ENCODE data around the gene TNFRSF14. TPM values are rescaled to one million over a fixed set of nuclear protein-coding genes. Genes with fewer than 3 reads are reported as not detected.

Gene TNFRSF14
- total RNA-seq, 4 donors from 2014 or later, result 35.2 to 43.6 (median 38.3) TPM

- no peak for DNase-seq (ENCODE audit: low spot score in 2 of 2)
- no peak overlapping the region for H3K4me3 ChIP-seq (ENCODE audit: low read depth, poor library complexity, severe bottlenecking)
- no peak for TF ChIP-seq POLR2A (IDR thresholded peaks at IDR 0.05)
- intact Hi-C loops (cut with DNase I; ENCODE audit: low total_unique reads), result no loop called here
- WGBS, 2 donors, result 91 to 92% methylated on average over 25 to 27 of the region's 27 CpGs
Observed at GRCh38 chr1:2510366-2511155, 45.6 kb upstream of the TNFRSF14 start.

DNA sequence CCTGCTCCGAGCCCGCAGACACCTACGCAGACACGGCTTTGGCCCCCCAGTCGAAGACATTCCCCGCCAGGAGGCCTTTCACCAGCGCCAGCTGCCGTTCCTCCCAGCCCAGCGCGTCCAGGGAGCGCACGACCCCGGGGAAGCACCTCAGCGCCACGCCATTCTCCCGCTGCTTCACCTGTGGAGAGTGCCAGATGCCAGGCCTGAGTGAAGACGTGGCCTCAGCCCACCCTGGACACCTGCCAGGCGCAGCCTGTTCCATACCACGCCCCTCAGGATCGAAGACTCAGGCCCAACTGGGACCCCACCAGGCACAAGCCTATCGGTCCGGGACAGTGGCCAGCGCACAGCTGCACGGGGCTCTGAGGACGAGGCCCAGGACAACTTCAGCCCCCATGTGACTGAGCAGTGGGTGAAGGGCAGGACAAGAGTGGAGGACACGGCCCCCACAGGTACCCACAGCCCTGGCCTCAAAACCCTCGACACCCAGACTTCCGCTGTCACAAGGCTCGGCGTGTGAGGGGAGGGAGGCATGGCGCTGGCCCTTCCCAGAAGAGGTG is 43.2 kb upstream of the TNFRSF14 start:
- no peak for DNase-seq (ENCODE audit: low spot score in 2 of 2)
- intact Hi-C loops (cut with DNase I; ENCODE audit: low total_unique reads), result no loop called here
- H3K4me3 ChIP-seq (ENCODE audit: low read depth, poor library complexity, severe bottlenecking), result no peak overlapping the region
- whole genome bisulfite sequencing, 2 donors, result 82 to 88% methylated on average over 29 to 31 of the region's 31 CpGs
- no peak for TF ChIP-seq POLR2A (IDR thresholded peaks at IDR 0.05)
- TF ChIP-seq, protein P1, sequence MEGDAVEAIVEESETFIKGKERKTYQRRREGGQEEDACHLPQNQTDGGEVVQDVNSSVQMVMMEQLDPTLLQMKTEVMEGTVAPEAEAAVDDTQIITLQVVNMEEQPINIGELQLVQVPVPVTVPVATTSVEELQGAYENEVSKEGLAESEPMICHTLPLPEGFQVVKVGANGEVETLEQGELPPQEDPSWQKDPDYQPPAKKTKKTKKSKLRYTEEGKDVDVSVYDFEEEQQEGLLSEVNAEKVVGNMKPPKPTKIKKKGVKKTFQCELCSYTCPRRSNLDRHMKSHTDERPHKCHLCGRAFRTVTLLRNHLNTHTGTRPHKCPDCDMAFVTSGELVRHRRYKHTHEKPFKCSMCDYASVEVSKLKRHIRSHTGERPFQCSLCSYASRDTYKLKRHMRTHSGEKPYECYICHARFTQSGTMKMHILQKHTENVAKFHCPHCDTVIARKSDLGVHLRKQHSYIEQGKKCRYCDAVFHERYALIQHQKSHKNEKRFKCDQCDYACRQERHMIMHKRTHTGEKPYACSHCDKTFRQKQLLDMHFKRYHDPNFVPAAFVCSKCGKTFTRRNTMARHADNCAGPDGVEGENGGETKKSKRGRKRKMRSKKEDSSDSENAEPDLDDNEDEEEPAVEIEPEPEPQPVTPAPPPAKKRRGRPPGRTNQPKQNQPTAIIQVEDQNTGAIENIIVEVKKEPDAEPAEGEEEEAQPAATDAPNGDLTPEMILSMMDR (IDR thresholded peaks at IDR 0.05), result no peak

DNA sequence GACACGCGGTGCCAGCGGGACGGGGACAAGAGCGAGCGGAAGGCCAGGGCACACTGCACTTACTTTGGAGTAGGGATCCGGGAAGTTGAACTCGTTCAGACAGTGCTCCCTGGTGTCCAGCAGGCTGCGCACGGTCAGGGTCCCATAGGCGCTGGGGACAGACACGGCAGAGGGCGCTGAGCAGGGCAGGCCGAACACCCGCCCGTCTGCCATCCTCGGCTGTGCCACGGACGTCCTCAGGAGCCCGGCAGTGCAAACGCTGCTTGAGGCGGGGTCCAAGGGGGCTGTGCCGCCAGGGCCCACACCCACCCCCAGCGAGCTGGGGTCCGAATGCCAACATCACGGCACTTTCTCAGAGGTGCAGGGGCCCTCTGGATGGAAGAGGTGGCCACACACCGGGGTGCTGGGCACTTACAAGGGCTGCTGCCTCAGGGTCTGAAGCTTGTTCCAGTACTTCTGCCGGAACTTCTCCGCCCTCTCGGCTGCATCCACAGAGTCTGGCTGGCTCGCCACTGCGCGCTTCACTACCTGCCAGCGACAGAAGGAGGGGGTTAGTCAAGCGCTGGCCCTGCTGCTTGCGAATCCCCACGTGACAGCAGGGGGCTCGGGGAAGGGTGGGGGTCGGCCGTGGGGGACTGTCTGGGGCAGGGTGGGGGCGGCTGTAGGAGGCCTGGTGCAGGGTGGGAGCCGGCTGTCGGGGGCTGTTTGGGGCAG is 42.1 kb upstream of the TNFRSF14 start:
- 87 to 92% methylated on average over 36 of the region's 43 CpGs for WGBS, 2 donors
- H3K4me3 ChIP-seq (ENCODE audit: low read depth, poor library complexity, severe bottlenecking), result no peak overlapping the region
- intact Hi-C loops (cut with DNase I; ENCODE audit: low total_unique reads), result no loop called here
- TF ChIP-seq POLR2A (IDR thresholded peaks at IDR 0.05), result no peak
- TF ChIP-seq, protein P1 (IDR thresholded peaks at IDR 0.05), result no peak
- DNase-seq (ENCODE audit: low spot score in 2 of 2), result no peak

- no peak for DNase-seq (ENCODE audit: low spot score in 2 of 2)
- TF ChIP-seq, protein P1 (IDR thresholded peaks at IDR 0.05), result no peak
- no peak for TF ChIP-seq POLR2A (IDR thresholded peaks at IDR 0.05)
- no peak overlapping the region for H3K4me3 ChIP-seq (ENCODE audit: low read depth, poor library complexity, severe bottlenecking)
- WGBS, 2 donors, result 95 to 96% methylated on average over 45 of the region's 45 CpGs
- intact Hi-C loops (cut with DNase I; ENCODE audit: low total_unique reads), result no loop called here
Observed at GRCh38 chr1:2514863-2515762, 41.1 kb upstream of the TNFRSF14 start.

DNA sequence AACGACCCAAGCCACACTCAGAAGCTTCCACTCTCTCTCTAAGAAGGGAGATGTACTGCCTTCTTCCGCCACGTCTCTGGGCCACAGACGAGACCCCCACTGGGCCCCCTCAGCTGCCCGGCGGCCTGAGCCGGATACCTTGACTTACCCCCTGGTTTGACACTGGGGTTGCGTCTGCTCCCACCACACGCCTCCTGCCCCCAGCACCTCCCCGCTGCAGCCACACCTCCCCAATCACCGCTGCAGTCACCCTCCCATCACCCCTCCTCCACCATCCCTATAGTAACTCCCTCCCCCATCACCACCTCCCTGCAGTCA is 40.4 kb upstream of the TNFRSF14 start:
- TF ChIP-seq, protein P1 (IDR thresholded peaks at IDR 0.05), result no peak
- TF ChIP-seq POLR2A (IDR thresholded peaks at IDR 0.05), result no peak
- WGBS, 2 donors, result 92 to 96% methylated on average over 11 of the region's 11 CpGs
- DNase-seq (ENCODE audit: low spot score in 2 of 2), result no peak
- H3K4me3 ChIP-seq (ENCODE audit: low read depth, poor library complexity, severe bottlenecking), result no peak overlapping the region
- intact Hi-C loops (cut with DNase I; ENCODE audit: low total_unique reads), result no loop called here

All from lower leg skin (tissue), 4 donors.